Measurements from ENCODE around the gene PCGF1. TPM values are rescaled to one million over a fixed set of nuclear protein-coding genes. Genes with fewer than 3 reads are reported as not detected.

PCGF1 gene
- total and polyA plus RNA-seq, 2 experiments from 2014 or later: 24.1 to 24.8 TPM

DNA sequence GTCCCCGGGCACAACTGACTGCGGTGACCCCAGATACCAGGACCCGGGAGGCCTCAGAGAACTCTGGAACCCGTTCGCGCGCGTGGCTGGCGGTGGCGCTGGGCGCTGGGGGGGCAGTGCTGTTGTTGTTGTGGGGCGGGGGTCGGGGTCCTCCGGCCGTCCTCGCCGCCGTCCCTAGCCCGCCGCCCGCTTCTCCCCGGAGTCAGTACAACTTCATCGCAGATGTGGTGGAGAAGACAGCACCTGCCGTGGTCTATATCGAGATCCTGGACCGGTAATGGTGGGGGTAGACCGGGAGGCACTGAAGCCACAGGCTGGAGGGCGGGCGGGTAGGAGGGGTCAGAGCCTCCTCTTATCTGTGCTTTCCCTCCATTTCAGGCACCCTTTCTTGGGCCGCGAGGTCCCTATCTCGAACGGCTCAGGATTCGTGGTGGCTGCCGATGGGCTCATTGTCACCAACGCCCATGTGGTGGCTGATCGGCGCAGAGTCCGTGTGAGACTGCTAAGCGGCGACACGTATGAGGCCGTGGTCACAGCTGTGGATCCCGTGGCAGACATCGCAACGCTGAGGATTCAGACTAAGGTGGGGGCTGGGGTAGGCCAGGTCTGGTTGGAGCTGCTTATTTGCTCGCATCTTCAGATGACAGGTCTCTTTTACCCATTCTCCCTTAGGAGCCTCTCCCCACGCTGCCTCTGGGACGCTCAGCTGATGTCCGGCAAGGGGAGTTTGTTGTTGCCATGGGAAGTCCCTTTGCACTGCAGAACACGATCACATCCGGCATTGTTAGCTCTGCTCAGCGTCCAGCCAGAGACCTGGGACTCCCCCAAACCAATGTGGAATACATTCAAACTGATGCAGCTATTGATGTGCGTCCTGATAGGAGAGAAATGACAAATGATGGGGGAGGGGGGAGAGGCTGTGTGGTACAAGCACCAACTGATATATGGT lies 23.0 kb upstream of the PCGF1 start:
- Histone ChIP-seq H3F3A (ENCODE audit: insufficient read depth) (peaks cover 20% of the 10 kb centered on the region; the same call in 1 of the 2 replicates), H3K9me3 (ENCODE audit: low read depth) (no peaks in the 10 kb centered on the region), H3K27me3 (replicated peaks; ENCODE audit: insufficient read depth) (no peaks in the 10 kb centered on the region), H3K27ac (peak overlapping the region; percentile 54), H3K4me3 (peak overlapping the region; percentile 80), H3K4me2 (ENCODE audit: unreplicated experiment) (peak overlapping the region; percentile 94), H3K9me2 (ENCODE audit: insufficient read depth) (no peaks in the 10 kb centered on the region), H3K79me2 (ENCODE audit: insufficient read depth) (peaks cover 51% of the 10 kb centered on the region), H3K9ac (peak overlapping the region; percentile 89), H3K4me1 (ENCODE audit: insufficient read depth) (peaks cover 22% of the 10 kb centered on the region), H3K36me3 (ENCODE audit: low read depth) (0 out of 2 replicates have a peak, but pooled peaks cover 11% of the 10 kb centered on the region), H4K20me1 (ENCODE audit: insufficient read depth) (no peaks in the 10 kb centered on the region), H2AFZ (peak overlapping the region; percentile 81)
- in situ Hi-C loops (cut with MboI): no loop called here
- DNase-seq: peak; percentile 60
- WGBS, 2 experiments (ENCODE audit: low coverage in 1 of 2, low lambda C conversion rate in 2 of 2, missing lambda C conversion rate in 2 of 2): 0 to 3% methylated on average over 32 to 54 of the region's 54 CpGs
- TF ChIP-seq EZH2 (IDR thresholded peaks at IDR 0.05; ENCODE audit: insufficient read depth, poor library complexity, severe bottlenecking): no peak
- TF ChIP-seq EZH2phosphoT487 (IDR thresholded peaks at IDR 0.05; ENCODE audit: insufficient read depth, low read depth): no peak

GRCh38 chr2:74529357-74530238 lies 22.1 kb upstream of the PCGF1 start, which contains the start of the genes AUP1 and HTRA2:
TSS of gene AUP1 (minus strand) at chr2:74529706. CDS start at chr2:74529629, 77 bp downstream.
TSS of gene HTRA2 (plus strand) at chr2:74529933. CDS start at chr2:74530007, 74 bp downstream.
- Histone ChIP-seq H3K9me2 (ENCODE audit: insufficient read depth) (no peaks in the 10 kb centered on the region), H3K4me1 (ENCODE audit: insufficient read depth) (peaks cover 22% of the 10 kb centered on the region), H3K4me2 (ENCODE audit: unreplicated experiment) (peak within 1 kb of the TSS; percentile 94), H3K27me3 (replicated peaks; ENCODE audit: insufficient read depth) (no peaks in the 10 kb centered on the region), H3F3A (ENCODE audit: insufficient read depth) (peaks cover 18% of the 10 kb centered on the region; the same call in 1 of the 2 replicates), H3K9me3 (ENCODE audit: low read depth) (no peaks in the 10 kb centered on the region), H3K36me3 (ENCODE audit: low read depth) (0 out of 2 replicates have a peak, but pooled peaks cover 11% of the 10 kb centered on the region), H4K20me1 (ENCODE audit: insufficient read depth) (no peaks in the 10 kb centered on the region), H3K4me3 (peak within 1 kb of the TSS; percentile 80), H3K27ac (peak within 1 kb of the TSS; percentile 64), H3K79me2 (ENCODE audit: insufficient read depth) (peaks cover 51% of the 10 kb centered on the region), H2AFZ (peak within 1 kb of the TSS; percentile 81), H3K9ac (peak within 1 kb of the TSS; percentile 89)
- DNase-seq: peak; percentile 100
- TF ChIP-seq EZH2phosphoT487 (IDR thresholded peaks at IDR 0.05; ENCODE audit: insufficient read depth, low read depth) (no peak), EZH2 (IDR thresholded peaks at IDR 0.05; ENCODE audit: insufficient read depth, poor library complexity, severe bottlenecking) (no peak)
- WGBS, 2 experiments (ENCODE audit: low coverage in 1 of 2, low lambda C conversion rate in 2 of 2, missing lambda C conversion rate in 2 of 2): 0 to 1% methylated on average over 76 to 81 of the region's 87 CpGs
- in situ Hi-C loops (cut with MboI): no loop called here

DNA sequence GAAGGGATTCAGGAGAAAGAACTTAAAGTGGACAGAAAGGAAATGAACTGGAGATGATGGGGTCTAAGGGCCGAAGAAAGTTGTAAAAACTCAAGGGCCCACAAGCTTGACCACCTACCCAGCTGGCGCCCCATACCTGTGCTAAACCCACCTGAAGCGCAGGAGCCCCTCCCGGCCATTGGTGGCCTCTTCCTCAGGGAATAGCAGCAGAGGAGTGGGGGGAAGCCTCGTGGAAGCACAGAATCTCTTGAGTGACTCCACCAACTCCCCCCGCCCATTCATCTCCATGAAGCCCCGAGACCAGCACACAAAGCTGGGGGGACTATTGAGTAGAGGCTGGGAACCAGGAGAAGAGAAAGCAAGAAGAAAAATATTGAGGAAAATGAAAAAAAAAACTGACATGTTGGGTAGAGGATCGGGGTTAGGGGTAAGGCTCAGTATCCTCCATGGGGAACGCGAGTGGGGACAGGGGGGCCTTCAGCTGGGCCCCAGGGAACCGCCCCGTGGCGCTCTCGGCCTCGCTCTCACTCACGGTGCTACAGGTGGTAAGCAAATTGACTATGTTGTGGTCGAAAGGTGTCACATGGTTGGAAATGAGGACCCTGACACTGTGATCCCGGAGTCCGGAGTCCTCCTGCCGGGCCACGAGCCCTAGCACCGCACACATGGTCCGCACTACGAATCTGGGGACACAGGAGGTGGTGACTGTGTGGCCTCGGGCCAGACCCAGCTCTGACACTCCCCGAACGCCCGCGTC lies 21.3 kb upstream of the PCGF1 start:
- in situ Hi-C loops (cut with MboI): no loop called here
- Histone ChIP-seq H4K20me1 (ENCODE audit: insufficient read depth) (no peaks in the 10 kb centered on the region), H3K36me3 (ENCODE audit: low read depth) (0 out of 2 replicates have a peak, but pooled peaks cover 11% of the 10 kb centered on the region), H3K27me3 (replicated peaks; ENCODE audit: insufficient read depth) (no peaks in the 10 kb centered on the region), H3K27ac (peak overlapping the region; percentile 64), H3K4me1 (ENCODE audit: insufficient read depth) (peaks cover 22% of the 10 kb centered on the region), H2AFZ (peak overlapping the region; percentile 72), H3K9me2 (ENCODE audit: insufficient read depth) (no peaks in the 10 kb centered on the region), H3K79me2 (ENCODE audit: insufficient read depth) (peaks cover 51% of the 10 kb centered on the region), H3K4me3 (peak overlapping the region; percentile 80), H3K9me3 (ENCODE audit: low read depth) (no peaks in the 10 kb centered on the region), H3K4me2 (ENCODE audit: unreplicated experiment) (peak overlapping the region; percentile 83), H3K9ac (peak overlapping the region; percentile 89), H3F3A (ENCODE audit: insufficient read depth) (peaks cover 17% of the 10 kb centered on the region; the same call in 1 of the 2 replicates)
- TF ChIP-seq EZH2phosphoT487 (IDR thresholded peaks at IDR 0.05; ENCODE audit: insufficient read depth, low read depth) (no peak), EZH2 (IDR thresholded peaks at IDR 0.05; ENCODE audit: insufficient read depth, poor library complexity, severe bottlenecking) (no peak)
- 11 to 13% methylated on average over 29 of the region's 29 CpGs for WGBS, 2 experiments (ENCODE audit: low coverage in 1 of 2, low lambda C conversion rate in 2 of 2, missing lambda C conversion rate in 2 of 2)
- DNase-seq: no peak
